GM21723 (cell line): ENCODE measurements around the gene NHERF1.

Experiments
- ATAC-seq: cut with Tn5 transposase; IDR thresholded peaks from one replicate; pipeline ENCODE4 v1.9.1; 2021; ENCODE audit warnings: mild to moderate bottlenecking, moderate library complexity; ENCODE audit not compliant: unreplicated experiment

NHERF1 gene

GRCh38 chr17:74782571-74782970, 34.1 kb downstream of the NHERF1 start:
- no peak for ATAC-seq

- ATAC-seq, result no peak
Measured at GRCh38 chr17:74784125-74784810, 35.8 kb downstream of the NHERF1 start.

- ATAC-seq, result no peak
Measured at GRCh38 chr17:74785096-74785980, 36.9 kb downstream of the NHERF1 start.

- ATAC-seq, result no peak
Measured at GRCh38 chr17:74785981-74786360, 37.5 kb downstream of the NHERF1 start.

- ATAC-seq, result no peak
Measured at GRCh38 chr17:74786431-74787055, 38.1 kb downstream of the NHERF1 start.

GRCh38 chr17:74790161-74791058, 42.0 kb downstream of the NHERF1 start:
- no peak for ATAC-seq

- ATAC-seq, result no peak
Measured at GRCh38 chr17:74792586-74793105, 44.2 kb downstream of the NHERF1 start.

- no peak for ATAC-seq
Measured at GRCh38 chr17:74795327-74796020, 47.0 kb downstream of the NHERF1 start.

- ATAC-seq, result no peak
Measured at GRCh38 chr17:74796211-74796610, 47.8 kb downstream of the NHERF1 start.

GRCh38 chr17:74796866-74797265, 48.4 kb downstream of the NHERF1 start:
- ATAC-seq, result no peak

GRCh38 chr17:74797824-74798223, 49.4 kb downstream of the NHERF1 start:
- ATAC-seq, result no peak

GRCh38 chr17:74798239-74798707, 49.8 kb downstream of the NHERF1 start:
- ATAC-seq, result no peak

- no peak for ATAC-seq
Measured at GRCh38 chr17:74799097-74799496, 50.7 kb downstream of the NHERF1 start.

- ATAC-seq, result no peak
Measured at GRCh38 chr17:74800531-74800930, 52.1 kb downstream of the NHERF1 start.

GRCh38 chr17:74801896-74802295, 53.5 kb downstream of the NHERF1 start:
- no peak for ATAC-seq

- ATAC-seq, result no peak
Measured at GRCh38 chr17:74803388-74803930, 55.0 kb downstream of the NHERF1 start.

GRCh38 chr17:74803971-74804370, 55.5 kb downstream of the NHERF1 start:
- no peak for ATAC-seq

GRCh38 chr17:74804683-74805082, 56.3 kb downstream of the NHERF1 start:
- no peak for ATAC-seq

GRCh38 chr17:74805591-74805991, 57.2 kb downstream of the NHERF1 start:
- no peak for ATAC-seq
